Hindlimb muscle (tissue), 1 donor: ENCODE measurements around the gene MAP4K4. TPM values are rescaled to one million over a fixed set of nuclear protein-coding genes. Genes with fewer than 3 reads are reported as not detected.

ENCODE experiments used
- DNase-seq: peaks from one replicate; pipeline ENCODE4 v3.0.0-alpha.2; 2013
- polyA plus RNA-seq: library from polyadenylated mRNA; unstranded; fragments of 120-200 nt; gene quantifications from one replicate; pipeline ENCODE4 v1.2.1, GENCODE V29; 2013; ENCODE audit not compliant: insufficient read length

The MAP4K4 gene
- polyA plus RNA-seq, 1 donor = 152 TPM

DNA sequence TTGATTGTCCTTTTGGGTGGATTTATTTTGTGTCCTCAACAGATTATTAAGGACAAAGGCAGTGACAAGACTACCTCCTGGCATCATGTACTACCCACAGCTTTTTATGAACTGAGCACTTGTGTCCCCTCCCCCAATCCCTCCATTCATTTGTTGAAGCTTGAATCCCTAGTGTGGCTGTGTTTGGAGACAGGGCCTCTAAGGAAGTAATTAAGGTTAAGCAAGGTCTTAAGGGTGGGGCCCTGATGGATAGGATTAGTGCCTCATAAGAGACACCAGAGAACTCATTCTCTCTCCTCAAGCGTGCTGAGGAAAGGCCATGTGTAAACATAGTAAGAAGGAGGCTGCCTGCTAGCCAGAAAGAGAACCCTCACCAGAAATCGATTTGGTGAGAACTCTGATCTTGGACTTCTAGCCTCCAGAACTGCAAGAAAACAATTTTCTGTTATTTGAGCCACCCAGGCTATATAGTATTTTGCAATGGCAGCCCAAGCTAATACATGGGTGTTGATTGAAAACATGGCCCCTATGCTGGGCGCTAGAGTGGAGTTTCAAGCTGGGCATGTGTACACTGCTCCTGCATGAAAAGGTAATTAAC, 3.4 kb upstream of the MAP4K4 start:
- DNase-seq = no peak

- no peak for DNase-seq
These were observed 1.0 kb upstream of the MAP4K4 start for GRCh38 chr2:101696272-101697123.

GRCh38 chr2:101698014-101698843, 722 bp downstream of the MAP4K4 start:
- DNase-seq = peak; percentile 28

GRCh38 chr2:101698844-101699754, 1.6 kb downstream of the MAP4K4 start:
- no peak for DNase-seq

GRCh38 chr2:101699755-101700461, 2.4 kb downstream of the MAP4K4 start:
- no peak for DNase-seq

GRCh38 chr2:101704046-101704466, 6.5 kb downstream of the MAP4K4 start:
- no peak for DNase-seq

DNA sequence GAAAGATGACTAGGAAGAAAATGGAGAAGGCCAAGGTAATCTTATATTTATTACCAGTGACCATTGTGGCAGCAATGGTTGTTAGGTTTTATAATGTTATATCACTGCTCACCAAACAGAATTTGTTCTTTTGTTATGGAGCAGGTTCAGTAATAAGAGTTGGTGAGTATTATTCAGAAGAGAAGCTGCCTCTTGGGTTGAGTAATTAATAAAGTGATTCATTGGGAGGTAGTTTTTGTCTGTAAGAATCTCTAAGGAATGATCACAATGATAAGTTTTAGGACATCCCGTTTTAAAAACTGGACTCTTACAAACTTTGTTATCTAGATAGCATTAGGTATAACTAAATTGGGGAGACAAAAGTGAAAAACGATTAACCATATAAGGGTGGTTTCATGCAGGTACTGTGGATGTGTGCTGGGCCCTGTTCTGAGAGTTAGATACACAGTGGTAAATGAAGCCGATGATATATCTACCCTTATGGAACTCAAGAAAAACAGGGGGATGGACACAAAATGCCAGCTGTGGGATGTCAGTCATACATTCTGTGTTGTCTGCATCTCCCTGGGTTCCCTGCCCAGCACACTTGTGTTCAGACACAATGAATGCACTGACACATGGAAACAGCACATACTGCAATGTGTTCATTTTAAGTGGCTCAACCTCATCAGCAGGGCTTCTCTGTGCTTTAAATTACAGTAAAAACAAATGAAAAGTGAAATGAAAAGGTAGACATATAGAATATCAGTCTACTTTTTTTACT, 7.5 kb downstream of the MAP4K4 start:
- DNase-seq = no peak

DNA sequence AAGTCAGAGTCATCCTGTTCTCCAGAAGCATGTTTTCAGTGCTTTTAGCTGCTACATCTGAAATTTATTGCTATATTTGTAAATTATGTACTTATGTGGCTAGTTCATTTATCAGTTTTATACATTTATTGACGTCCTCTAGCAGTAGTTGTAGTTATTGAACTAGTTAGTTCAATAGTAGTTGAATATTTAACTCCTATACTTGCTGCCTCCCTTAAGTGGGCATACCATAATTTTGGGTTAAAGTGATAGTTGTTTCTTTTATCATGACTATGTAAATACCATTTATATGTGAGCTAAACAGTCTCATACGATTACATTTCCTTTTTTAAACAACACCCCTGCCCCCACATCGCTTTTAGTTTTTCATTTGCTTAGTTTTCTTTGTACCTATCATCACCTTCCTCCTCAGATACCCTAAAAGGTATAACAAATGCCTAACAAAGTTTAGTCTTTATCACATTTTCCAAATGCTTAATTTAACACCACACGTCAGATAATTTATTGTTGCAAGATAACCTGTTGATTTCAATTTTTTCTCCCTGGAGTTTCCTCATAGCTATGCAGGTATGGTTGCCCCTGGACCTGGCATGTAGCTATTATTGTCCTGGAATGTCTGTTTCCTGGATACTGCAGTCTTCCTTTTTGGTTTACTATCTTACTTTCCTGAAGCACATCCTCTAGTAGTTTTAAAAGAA, 8.8 kb downstream of the MAP4K4 start:
- no peak for DNase-seq

- DNase-seq = no peak
These were observed 9.3 kb downstream of the MAP4K4 start for GRCh38 chr2:101706819-101707177.

GRCh38 chr2:101710036-101710435, 12.5 kb downstream of the MAP4K4 start:
- no peak for DNase-seq

GRCh38 chr2:101710471-101711318, 13.2 kb downstream of the MAP4K4 start:
- DNase-seq = no peak

DNA sequence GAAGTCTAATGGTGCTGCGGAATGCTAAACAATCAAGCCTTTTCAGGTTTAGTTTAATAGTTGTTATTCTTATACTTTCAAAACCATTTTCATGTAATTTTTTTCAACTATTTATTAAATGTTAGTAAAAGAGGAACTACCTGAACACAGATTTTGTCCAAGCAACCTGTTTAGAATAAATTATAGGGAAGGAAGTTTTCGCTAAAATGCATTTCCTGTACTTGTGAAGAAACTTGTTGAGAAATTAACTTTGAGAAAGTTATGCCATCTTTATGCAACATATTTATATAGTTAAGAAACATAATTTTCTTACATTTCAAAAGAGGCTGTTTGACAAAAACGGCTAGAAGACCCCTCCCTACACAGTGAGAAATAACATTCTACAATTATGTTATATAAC, 16.6 kb downstream of the MAP4K4 start:
- DNase-seq = no peak

DNA sequence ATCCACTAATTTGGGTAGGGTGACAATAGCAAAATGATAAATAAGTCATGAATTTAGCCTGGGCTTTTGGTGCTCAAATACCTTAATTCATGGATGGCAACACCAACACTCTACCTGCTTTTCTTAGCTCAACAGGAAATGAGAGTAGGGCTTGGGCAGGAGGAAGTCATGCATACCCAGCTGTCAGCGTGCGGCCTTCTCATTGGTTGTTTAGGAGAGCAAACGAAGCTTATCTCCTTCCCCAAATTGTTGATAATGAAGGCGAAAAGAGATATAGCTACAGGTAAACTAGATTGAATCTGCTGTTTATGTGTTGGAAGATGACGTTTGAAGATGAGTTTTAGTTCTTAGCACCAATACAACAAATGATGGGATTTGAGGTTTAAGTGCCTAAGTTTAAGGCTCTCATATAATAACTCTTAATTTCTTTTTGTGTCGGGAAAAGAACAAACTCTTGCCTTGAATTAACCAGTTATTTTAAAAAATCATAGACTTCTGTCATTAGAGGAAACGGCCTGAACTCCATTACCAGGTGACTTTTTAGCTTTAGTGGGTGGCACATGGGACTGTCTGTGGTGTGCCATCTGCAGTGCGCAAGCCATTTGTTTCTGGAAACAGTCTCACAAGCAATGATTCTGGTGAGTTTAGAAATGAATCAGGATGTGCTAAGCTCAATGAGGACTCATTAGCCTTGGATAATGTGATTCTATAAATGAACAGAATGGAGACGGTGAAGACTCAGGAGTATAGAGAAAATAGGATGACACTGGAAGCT, 19.8 kb downstream of the MAP4K4 start:
- no peak for DNase-seq

GRCh38 chr2:101718479-101718878, 21.0 kb downstream of the MAP4K4 start:
- DNase-seq = no peak

- DNase-seq = no peak
These were observed 21.6 kb downstream of the MAP4K4 start for GRCh38 chr2:101718993-101719571.

DNA sequence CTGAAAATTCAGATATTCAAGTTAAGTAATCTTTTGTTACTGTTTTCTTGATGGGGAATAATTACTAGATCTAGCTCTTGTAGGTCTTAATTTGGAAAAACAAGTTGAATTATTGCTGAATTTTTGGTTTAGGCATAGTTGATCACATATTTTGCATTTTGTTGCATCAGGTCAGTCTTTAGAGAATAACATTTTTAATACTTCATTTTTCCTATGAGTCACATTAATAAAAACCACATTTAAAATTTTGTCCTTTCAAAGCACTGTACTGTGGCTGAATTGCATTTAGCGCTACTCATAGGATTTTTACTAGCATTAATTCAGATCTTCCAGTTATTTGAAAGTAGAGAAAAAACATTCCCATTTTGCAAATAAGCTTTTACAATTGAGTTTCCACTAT, 23.2 kb downstream of the MAP4K4 start:
- DNase-seq = no peak

- no peak for DNase-seq
These were observed 25.4 kb downstream of the MAP4K4 start for GRCh38 chr2:101722864-101723263.
